NOMO-1 treated with dmso at 0.1 percent for 144 hours (cell line): ENCODE measurements around the gene ATP1A3.

Experiments used
- DNase-seq: peaks from one replicate; lab custom pipeline; 2025; ENCODE audit not compliant: unreplicated experiment; lab: John Stamatoyannopoulos, UW

Gene ATP1A3

GRCh38 chr19:41918095-41918494, 75.9 kb downstream of the ATP1A3 start:
- no peak for DNase-seq

DNA sequence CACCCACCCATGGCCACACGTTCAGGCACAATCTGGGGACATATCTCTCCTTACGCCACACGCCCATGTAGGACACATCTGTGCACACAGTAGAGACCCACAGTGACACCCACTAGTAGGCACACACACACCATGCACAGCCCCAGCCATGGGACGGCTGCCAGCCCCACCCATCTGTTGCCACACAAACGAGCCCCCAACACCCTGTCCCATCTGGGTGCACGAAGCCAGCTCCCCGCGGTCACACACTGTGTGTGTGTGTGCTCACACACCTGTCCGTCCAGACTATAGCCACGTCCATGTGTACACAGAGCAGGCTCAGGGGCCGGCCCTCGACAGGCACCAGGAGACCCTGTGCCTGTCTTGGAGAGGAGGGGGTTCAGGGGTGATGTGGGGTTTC, 76.4 kb downstream of the ATP1A3 start:
- DNase-seq, result no peak
